NOMO-1 treated with dmso at 0.1 percent for 144 hours (cell line): ENCODE data around the gene HS3ST5.
A peak's percentile ranks its signal among the peaks of the same experiment; 100 is the strongest.
"Not testable (repeated sequence)": the region's sequence is repeated elsewhere in the genome, so short reads cannot be mapped to it uniquely, and the experiment has no call there.

Source experiments
- DNase-seq: peaks from one replicate; lab custom pipeline; 2025; ENCODE audit not compliant: unreplicated experiment; lab: John Stamatoyannopoulos, UW

The HS3ST5 gene

GRCh38 chr6:114157848-114158247, 185.0 kb downstream of the HS3ST5 start:
- no peak for DNase-seq

GRCh38 chr6:114155763-114156162, 187.1 kb downstream of the HS3ST5 start:
- no peak for DNase-seq

DNA sequence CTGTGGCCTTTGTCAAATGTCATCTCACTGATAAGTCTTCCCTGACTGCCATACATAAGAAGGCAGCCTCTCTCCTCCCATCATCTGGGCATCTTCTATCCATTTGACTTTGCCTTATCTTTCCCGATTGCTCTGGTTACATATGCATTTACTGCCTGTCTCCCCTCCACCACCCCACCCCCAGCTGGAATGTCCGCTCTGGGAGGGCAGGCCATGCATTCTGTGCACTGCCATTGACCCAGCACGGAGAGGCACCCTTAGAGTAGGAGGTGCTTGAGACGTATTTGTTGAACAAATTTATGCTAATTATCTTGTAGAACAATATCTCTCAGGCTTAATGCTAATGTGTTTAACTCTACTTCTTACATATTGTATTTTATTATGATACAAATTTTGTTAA, 188.0 kb downstream of the HS3ST5 start:
- DNase-seq = no peak

GRCh38 chr6:114153448-114153847, 189.4 kb downstream of the HS3ST5 start:
- DNase-seq = no peak

DNA sequence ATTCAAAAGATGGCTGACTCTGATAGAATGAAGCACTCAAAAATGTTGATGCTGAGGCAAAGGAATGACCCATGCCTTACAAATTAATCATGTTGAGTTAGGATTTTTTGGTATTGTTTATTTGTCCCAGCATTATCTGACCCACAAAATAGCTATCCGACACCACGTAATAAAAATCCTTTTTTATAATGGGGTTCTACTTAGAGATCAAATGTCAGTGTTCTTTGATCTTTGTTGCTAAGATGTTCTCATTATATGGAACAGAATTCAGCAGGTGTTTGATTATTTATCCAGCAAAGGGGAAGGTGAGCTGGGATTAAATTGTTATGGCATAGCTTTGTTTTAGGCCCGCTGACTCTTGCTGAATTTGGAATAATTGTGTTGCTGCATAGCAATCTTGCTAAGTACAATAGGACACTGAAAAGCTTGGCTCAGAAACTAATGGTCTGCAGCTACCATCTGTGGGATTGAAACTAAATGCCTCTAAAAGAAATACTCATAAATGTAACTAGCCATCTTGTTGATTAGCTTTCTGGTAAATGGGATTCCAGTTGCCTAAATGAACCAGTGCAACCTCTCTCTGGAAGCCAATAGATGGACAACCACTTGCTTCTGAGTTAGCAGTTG, 191.6 kb downstream of the HS3ST5 start:
- no peak for DNase-seq

DNA sequence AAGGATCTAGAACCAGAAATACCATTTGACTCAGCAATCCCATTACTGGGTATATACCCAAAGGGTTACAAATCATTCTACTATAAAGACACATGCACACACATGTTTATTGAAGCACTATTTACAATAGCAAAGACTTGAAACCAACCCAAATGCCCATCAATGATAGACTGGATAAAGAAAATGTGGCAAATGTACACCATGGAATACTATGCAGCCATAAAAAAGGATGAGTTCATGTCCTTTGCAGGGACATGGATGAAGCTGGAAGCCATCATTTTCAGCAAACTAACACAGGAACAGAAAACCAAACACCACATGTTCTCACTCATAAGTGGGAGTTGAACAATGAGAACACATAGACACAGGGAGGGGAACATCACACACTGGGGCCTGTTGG, 193.6 kb downstream of the HS3ST5 start:
- not testable (repeated sequence) for DNase-seq

- DNase-seq = no peak
Observed at GRCh38 chr6:114144887-114145851, 197.7 kb downstream of the HS3ST5 start.

- DNase-seq = no peak
Observed at GRCh38 chr6:114142258-114142657, 200.6 kb downstream of the HS3ST5 start.

- no peak for DNase-seq
Observed at GRCh38 chr6:114140416-114140815, 202.4 kb downstream of the HS3ST5 start.

DNA sequence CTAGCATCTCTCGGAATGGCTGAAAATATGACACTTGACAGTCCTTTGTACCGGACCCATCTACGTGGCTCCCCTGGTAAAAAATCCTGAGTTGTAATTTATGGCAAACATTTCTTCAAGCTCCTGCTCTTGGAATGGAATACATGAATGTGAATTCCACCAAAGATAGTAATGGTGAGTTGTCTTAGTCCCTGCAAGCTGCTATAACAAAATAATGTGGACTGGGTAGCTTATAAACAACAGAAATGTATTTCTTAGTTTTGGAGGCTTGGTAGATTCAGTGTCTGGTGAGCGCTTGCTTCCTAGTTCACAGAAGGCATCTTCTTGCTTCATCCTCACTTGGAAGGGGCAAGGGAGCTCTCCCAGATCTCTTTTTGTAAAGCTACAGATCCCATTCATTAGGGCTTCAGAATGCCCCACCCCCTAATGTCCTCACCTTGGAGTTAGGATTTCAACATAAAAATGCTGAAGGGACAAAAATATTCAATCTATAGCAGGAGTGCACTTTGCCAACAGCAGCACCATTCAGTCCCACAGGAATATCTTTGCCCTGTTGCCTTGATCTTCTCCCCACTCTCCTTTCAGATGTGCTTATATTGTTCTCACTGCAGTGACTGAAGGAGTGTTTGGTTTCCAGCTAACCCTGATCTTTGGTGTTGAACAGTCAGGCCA, 204.1 kb downstream of the HS3ST5 start:
- DNase-seq = no peak

- no peak for DNase-seq
Observed at GRCh38 chr6:114135363-114135971, 207.4 kb downstream of the HS3ST5 start.

DNA sequence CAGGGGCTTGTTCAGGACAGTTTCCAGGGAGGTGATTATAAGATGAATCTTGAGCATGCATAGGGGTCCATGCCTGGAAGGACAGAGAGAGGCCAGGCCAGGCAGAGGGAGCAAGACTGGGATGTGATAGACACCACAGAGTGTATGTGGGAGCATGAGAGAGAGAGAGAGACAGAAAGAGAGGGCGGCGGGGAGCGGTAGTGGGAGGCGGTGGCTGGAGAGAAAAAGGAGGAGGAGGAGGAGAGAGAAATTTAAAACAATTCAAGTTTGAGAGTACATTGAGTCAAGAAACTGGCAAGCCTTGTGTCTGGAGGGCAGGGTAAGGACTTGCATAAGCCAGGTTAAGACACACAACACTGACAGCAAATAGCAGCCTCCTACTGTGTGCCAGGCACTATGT, 209.0 kb downstream of the HS3ST5 start:
- no peak for DNase-seq

GRCh38 chr6:114131945-114132344, 210.9 kb downstream of the HS3ST5 start:
- DNase-seq = no peak

- DNase-seq = no peak
Observed at GRCh38 chr6:114125576-114125975, 217.2 kb downstream of the HS3ST5 start.

GRCh38 chr6:114121913-114122662, 220.7 kb downstream of the HS3ST5 start:
- DNase-seq = no peak

DNA sequence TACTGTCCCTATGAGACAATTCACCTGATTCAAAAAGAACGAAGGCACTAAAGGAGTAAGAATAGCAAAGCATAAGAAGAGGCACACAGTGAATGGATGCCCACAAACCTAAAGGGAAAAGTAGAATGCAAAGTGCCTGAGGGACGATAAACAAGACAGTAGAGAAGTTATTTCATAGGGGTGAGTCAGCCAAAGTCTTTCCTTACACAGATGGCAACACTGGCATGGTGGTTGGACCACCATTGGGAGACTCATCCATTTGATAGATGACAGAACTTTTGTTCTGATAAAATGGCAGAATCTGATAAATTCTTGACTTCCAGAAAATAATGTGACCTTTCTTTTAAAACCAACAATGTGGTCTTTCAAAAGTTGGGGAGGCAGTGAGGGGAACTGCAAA, 223.8 kb downstream of the HS3ST5 start:
- DNase-seq = no peak

GRCh38 chr6:114115652-114116051, 227.2 kb downstream of the HS3ST5 start:
- no peak for DNase-seq

DNA sequence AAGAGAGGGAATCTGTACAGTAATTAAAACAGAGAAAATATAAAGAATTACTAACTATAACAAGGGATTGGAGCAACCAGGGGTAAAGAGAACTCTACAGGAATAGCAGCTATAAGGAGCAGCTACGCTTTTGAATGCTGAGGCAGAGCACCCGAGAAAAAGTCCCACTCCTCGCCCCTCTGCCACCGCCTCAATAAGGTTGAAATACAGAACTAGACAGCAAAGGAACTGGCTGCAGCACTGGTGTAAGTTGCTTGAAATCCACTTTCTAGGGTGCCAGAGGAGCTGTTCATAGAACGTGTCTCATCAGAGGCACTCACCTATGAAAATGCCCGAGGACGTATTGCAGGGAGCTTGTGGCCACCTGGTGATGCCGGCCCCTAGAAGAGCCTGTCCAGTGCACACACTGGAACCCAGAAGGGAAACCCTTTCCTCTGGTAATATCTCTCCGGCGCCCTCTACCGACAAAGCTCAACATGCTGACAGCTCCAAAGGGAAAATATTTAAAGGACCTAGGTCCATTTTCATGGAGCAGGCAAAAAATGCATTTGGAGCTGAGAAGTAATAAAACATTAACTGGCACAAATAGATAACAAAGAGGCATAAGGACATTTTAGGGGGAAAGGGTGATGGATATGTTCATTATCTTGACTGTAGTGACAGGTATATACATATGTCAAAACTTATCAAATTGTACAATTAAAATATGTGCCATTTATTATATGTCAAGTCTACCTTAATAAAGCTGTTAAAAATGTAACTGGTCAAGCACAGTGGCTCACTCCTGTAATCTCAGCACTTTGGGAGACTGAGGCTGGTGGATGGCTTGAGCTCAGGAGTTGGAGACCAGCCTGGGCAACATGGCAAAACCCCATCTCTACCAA, 234.5 kb downstream of the HS3ST5 start:
- peak; percentile 14 for DNase-seq

DNA sequence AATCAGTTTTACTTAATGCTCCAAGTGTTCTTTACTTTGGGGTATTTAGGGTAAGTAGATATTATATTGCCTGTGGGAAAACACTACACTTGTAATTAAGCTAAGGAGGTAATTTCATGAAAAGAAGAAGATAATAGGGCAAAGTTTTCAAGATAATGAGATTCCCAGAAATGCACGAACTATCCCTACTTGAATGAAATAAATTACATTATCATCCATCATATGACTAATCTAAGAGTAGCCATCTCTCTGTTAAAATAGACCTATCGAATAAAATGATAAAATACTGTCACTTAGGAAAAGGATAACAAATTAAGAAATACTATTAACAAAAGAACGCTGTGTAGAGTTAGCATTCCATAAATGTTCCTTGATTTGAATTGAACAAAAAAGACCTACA, 236.8 kb downstream of the HS3ST5 start:
- DNase-seq = no peak

GRCh38 chr6:114101255-114101654, 241.6 kb downstream of the HS3ST5 start:
- no peak for DNase-seq
